ENCODE data around the gene ADAM15.

The ADAM15 gene

DNA sequence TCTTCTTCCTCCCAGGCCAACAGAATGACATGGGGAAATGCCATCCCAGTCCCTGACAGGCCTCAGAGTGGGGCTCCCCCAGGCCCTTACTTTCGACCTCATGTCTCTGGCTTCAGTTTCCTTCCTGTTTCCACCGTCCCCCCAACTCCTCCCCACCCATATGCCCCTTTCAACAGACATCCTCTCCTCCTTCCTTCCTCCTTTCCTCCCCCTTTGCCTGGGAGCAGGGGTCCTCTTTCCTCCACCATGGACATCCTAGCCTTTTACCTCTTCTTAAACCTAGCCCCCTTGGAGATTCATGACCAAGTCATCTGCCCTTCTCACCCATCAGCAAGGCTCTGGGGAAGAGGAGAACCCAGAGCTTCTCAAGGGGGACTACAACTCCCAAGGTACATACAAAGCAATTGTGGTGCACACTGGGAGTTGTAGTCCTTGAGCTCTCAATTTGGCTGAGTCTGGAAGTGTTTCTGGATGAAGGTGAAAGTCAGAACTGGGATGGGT lies 44.5 kb upstream of the ADAM15 start:
- H3K79me2 ChIP-seq (ENCODE audit: control insufficient read depth, insufficient read depth, low read length, unreplicated experiment) = peaks cover 76% of the 10 kb centered on the region
- no peak overlapping the region for H3K4me3 ChIP-seq (ENCODE audit: low read depth, low read length)
- H3K27me3 ChIP-seq (ENCODE audit: insufficient read depth, low read length) = no peaks in the 10 kb centered on the region
- H3K4me1 ChIP-seq (ENCODE audit: control insufficient read depth, insufficient read depth, low read length, unreplicated experiment) = peaks cover 32% of the 10 kb centered on the region
- no peaks in the 10 kb centered on the region for H3K36me3 ChIP-seq (ENCODE audit: insufficient read depth, low read length)
- H3K27ac ChIP-seq (ENCODE audit: low read depth, low read length) = no peak overlapping the region
- H2AFZ ChIP-seq (ENCODE audit: low read length, unreplicated experiment) = no peak overlapping the region

DNA sequence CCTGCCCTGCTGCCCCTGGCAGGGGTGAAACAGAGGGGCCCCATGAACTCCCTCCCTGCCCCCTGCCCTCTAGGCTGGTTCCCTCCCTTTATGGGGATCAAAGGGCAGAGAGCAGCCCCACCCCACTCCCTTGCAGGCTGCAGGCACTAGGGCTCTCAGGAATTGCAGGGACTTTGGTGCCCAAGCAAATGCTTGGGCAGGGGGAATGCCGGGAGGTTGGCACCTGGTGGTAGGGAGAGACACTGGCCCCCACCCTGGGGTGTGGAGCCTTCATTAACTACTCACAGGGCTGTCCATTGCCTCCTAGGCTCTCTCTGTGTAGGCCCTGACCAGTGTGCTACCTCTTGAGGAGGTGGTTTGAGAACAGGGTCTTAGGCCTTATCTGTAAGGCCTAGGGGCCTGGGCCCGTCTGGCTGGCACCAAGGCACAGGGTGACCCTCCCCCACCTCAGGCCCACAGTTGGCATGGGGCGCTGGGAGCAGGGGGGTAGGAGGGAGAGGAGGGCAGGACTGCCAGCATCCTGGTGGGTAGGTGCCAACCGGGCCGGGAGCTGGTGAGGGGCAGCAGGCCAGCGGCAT lies 43.8 kb upstream of the ADAM15 start:
- H2AFZ ChIP-seq (ENCODE audit: low read length, unreplicated experiment) = no peak overlapping the region
- peaks cover 76% of the 10 kb centered on the region for H3K79me2 ChIP-seq (ENCODE audit: control insufficient read depth, insufficient read depth, low read length, unreplicated experiment)
- peaks cover 38% of the 10 kb centered on the region for H3K4me1 ChIP-seq (ENCODE audit: control insufficient read depth, insufficient read depth, low read length, unreplicated experiment)
- H3K27me3 ChIP-seq (ENCODE audit: insufficient read depth, low read length) = no peaks in the 10 kb centered on the region
- H3K36me3 ChIP-seq (ENCODE audit: insufficient read depth, low read length) = no peaks in the 10 kb centered on the region
- no peak overlapping the region for H3K27ac ChIP-seq (ENCODE audit: low read depth, low read length)
- no peak overlapping the region for H3K4me3 ChIP-seq (ENCODE audit: low read depth, low read length)

DNA sequence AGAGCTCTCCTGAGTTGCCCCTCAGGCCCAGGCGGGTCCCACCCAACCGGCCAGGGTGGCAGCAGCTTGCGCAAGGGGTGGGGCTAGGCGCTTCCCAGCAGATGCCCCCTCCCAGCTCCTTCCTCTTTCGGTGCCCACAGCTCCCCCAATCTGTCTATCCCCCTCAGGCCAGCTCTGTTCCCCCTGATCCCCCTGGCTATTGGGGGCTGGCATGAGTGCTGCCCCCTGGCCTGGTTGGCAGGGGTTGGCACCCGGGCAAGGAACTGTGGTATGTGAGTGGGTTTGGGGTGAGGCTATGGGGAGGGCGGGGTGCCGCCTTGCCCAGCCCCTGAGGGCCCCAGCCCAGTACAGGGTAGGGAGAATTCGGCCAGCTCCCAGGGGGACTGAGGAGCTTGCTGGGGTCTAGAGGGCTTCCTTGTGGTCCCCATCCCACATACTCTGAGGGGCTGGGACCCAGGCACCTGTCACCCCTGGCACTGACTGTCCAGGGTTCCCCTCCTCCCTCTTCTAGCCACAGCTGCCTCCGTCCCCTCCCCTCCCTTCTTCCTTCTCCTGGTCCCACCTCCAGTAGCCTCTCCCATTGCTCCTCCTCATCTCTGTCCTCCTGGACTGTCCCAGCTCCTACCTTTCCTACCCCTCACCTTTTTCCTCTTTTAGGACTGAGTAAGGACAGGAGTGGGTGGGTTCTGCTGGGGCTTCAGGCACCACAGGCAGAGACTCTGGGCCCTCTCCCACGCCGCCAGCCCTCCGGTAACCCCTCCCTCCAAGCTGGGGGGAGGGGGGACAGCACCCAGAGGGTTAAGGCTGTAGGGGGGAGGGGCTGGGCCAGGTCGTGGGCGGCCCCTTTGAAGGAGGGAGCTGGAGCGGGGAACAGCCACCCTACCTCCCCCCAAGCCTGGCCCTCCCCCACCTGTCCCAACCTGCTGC lies 42.8 kb upstream of the ADAM15 start:
- Histone ChIP-seq H3K27me3 (ENCODE audit: insufficient read depth, low read length) (no peaks in the 10 kb centered on the region), H3K79me2 (ENCODE audit: control insufficient read depth, insufficient read depth, low read length, unreplicated experiment) (peaks cover 70% of the 10 kb centered on the region), H2AFZ (ENCODE audit: low read length, unreplicated experiment) (no peak overlapping the region), H3K4me1 (ENCODE audit: control insufficient read depth, insufficient read depth, low read length, unreplicated experiment) (peaks cover 44% of the 10 kb centered on the region), H3K4me3 (ENCODE audit: low read depth, low read length) (no peak overlapping the region), H3K27ac (ENCODE audit: low read depth, low read length) (no peak overlapping the region), H3K36me3 (ENCODE audit: insufficient read depth, low read length) (no peaks in the 10 kb centered on the region)

DNA sequence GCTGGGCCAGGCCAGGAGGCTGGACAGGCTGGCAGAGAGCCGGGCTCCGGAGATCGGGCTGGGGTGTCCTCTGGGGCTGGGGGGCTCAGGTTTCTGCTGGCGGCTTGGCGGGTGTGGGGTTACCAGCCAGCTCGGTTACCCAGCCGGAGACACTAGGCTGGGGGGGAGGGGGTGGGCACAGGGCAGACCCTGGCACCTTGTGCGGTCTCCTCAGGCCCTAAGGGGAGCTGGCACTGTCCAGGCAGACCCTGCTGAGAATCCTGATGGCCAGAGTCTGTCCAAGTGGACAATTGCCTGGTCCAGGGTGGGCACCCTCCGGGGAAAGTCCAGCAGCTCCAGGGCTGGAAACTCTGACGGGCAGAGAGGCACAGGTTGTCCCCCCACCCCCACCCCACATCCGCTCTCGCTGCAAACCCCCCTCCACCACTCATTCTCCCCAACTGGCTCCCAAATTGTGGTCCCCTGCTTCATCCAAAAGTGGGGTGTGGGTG lies 41.9 kb upstream of the ADAM15 start:
- Histone ChIP-seq H3K79me2 (ENCODE audit: control insufficient read depth, insufficient read depth, low read length, unreplicated experiment) (peaks cover 61% of the 10 kb centered on the region), H3K36me3 (ENCODE audit: insufficient read depth, low read length) (peaks cover 5% of the 10 kb centered on the region; the same call in 1 of the 2 replicates), H3K4me1 (ENCODE audit: control insufficient read depth, insufficient read depth, low read length, unreplicated experiment) (peaks cover 41% of the 10 kb centered on the region), H3K4me3 (ENCODE audit: low read depth, low read length) (no peak overlapping the region), H3K27me3 (ENCODE audit: insufficient read depth, low read length) (no peaks in the 10 kb centered on the region), H2AFZ (ENCODE audit: low read length, unreplicated experiment) (no peak overlapping the region), H3K27ac (ENCODE audit: low read depth, low read length) (no peak overlapping the region)

DNA sequence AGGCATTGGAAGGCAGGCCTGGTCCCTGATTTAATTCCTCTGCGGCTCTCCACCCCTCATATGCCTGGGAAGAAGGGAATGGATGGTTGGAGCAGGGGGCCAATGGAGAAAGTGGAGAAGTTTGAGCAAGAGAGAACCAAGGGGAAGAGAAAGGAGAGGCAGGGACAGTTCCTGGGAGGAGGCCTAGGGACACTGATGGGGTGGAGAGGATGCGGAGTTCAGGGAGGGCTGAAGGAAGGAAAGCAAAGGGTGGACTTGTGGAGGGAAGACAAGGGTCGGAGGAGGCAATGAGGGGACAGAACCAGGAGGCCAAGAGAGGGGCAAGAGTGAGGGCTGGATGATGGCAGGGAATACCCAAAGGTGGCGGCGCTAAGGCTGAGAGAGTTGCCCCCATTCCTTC lies 41.4 kb upstream of the ADAM15 start:
- no peak overlapping the region for H2AFZ ChIP-seq (ENCODE audit: low read length, unreplicated experiment)
- H3K4me1 ChIP-seq (ENCODE audit: control insufficient read depth, insufficient read depth, low read length, unreplicated experiment) = peaks cover 37% of the 10 kb centered on the region
- H3K27ac ChIP-seq (ENCODE audit: low read depth, low read length) = no peak overlapping the region
- peaks cover 56% of the 10 kb centered on the region for H3K79me2 ChIP-seq (ENCODE audit: control insufficient read depth, insufficient read depth, low read length, unreplicated experiment)
- no peaks in the 10 kb centered on the region for H3K27me3 ChIP-seq (ENCODE audit: insufficient read depth, low read length)
- no peak overlapping the region for H3K4me3 ChIP-seq (ENCODE audit: low read depth, low read length)
- H3K36me3 ChIP-seq (ENCODE audit: insufficient read depth, low read length) = peaks cover 5% of the 10 kb centered on the region; the same call in 1 of the 2 replicates

DNA sequence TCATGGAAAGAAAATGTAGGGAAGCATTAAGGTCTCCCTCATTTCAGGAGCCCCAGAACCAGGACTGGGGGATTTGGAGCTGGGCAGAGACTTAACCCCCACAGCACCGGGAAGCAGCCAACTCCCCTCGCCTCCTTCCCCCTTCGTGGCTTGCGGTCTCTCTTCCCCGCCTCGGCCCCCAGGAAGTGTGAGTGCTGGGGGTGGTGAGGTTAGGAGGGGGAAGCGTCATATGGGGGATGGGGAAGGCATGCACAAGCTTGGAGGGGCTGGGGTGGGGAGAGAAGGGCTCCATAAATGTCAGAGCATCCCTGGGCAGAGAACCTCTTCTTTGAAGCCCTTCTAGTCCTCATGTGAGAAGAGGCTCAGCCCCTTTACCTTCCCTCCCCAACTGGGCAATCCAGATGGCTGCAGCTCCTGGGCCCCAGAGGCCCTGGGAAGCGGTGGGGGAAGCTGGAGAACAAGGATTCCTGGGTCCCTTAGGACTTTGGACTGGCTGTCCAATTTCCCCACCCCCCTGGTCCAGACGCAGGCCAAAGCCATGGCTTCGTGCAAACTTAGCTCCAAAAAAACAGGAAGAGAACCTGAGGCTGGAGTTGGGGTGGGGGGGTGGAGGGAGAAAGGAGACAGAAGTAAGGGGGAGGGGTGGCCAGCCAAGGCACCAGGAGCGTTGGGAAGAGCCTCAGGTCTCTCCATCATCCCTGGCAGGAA lies 40.8 kb upstream of the ADAM15 start:
- no peak overlapping the region for H3K4me3 ChIP-seq (ENCODE audit: low read depth, low read length)
- H3K27me3 ChIP-seq (ENCODE audit: insufficient read depth, low read length) = no peaks in the 10 kb centered on the region
- H3K27ac ChIP-seq (ENCODE audit: low read depth, low read length) = no peak overlapping the region
- H3K79me2 ChIP-seq (ENCODE audit: control insufficient read depth, insufficient read depth, low read length, unreplicated experiment) = peaks cover 50% of the 10 kb centered on the region
- peaks cover 5% of the 10 kb centered on the region; the same call in 1 of the 2 replicates for H3K36me3 ChIP-seq (ENCODE audit: insufficient read depth, low read length)
- peaks cover 30% of the 10 kb centered on the region for H3K4me1 ChIP-seq (ENCODE audit: control insufficient read depth, insufficient read depth, low read length, unreplicated experiment)
- no peak overlapping the region for H2AFZ ChIP-seq (ENCODE audit: low read length, unreplicated experiment)

DNA sequence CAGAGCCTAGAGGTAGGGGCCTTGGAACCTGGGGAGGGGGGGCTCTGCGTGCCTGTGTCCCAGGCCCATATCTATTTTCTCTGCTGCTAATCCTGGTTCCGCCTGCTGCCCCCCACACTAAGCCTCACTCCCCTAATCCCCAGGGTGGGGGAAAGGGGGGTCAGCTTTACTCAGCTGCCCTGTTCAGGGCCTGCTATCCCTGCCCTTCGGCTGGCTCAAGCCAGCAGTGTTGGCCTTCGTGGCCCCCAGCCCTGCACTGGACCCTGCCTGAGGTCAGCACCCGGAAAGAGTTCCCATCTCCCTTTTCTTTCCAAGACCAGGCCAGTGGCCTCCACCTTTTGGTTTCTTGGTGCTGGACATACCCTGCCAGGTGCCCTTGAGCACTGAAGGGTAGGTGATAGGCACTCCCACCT lies 40.1 kb upstream of the ADAM15 start:
- Histone ChIP-seq H3K36me3 (ENCODE audit: insufficient read depth, low read length) (peaks cover 5% of the 10 kb centered on the region; the same call in 1 of the 2 replicates), H3K4me3 (ENCODE audit: low read depth, low read length) (no peak overlapping the region), H2AFZ (ENCODE audit: low read length, unreplicated experiment) (no peak overlapping the region), H3K27me3 (ENCODE audit: insufficient read depth, low read length) (no peaks in the 10 kb centered on the region), H3K79me2 (ENCODE audit: control insufficient read depth, insufficient read depth, low read length, unreplicated experiment) (peaks cover 44% of the 10 kb centered on the region), H3K4me1 (ENCODE audit: control insufficient read depth, insufficient read depth, low read length, unreplicated experiment) (peaks cover 24% of the 10 kb centered on the region), H3K27ac (ENCODE audit: low read depth, low read length) (peak overlapping the region; percentile 38; the same call in 1 of the 2 replicates)

DNA sequence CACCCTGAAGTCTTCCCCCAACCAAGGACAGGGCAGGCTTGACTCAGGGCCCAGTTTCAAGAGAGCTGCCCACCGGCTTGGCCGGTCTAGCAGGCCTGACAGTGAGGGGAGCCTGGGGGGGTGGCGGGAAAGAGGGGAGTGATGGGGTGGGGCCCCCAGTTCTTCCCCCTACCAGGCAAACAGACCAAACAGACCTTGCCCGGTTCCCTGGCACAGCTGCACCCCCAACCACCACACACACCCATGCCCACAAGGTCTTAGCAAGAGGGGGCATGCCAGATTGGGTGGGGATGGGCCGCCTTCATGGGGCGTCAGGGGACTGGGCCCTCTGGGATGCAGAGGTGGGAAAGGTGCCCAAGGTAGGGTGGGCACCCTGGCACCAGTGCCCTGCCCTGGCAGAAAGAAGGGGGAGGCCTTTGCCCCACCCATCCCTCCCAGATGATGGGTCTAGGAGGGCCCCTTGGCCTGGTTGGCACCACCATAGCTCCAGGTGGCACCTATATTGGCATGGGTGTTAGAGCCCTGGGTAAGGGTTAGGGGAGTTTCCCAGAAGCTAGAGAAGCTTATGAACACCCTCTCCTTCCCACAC lies 39.6 kb upstream of the ADAM15 start:
- H3K79me2 ChIP-seq (ENCODE audit: control insufficient read depth, insufficient read depth, low read length, unreplicated experiment) = peaks cover 39% of the 10 kb centered on the region
- H3K4me1 ChIP-seq (ENCODE audit: control insufficient read depth, insufficient read depth, low read length, unreplicated experiment) = peaks cover 22% of the 10 kb centered on the region
- H3K27me3 ChIP-seq (ENCODE audit: insufficient read depth, low read length) = no peaks in the 10 kb centered on the region
- peaks cover 6% of the 10 kb centered on the region; the same call in 1 of the 2 replicates for H3K36me3 ChIP-seq (ENCODE audit: insufficient read depth, low read length)
- peak overlapping the region; percentile 38; the same call in 1 of the 2 replicates for H3K27ac ChIP-seq (ENCODE audit: low read depth, low read length)
- no peak overlapping the region for H2AFZ ChIP-seq (ENCODE audit: low read length, unreplicated experiment)
- no peak overlapping the region for H3K4me3 ChIP-seq (ENCODE audit: low read depth, low read length)

DNA sequence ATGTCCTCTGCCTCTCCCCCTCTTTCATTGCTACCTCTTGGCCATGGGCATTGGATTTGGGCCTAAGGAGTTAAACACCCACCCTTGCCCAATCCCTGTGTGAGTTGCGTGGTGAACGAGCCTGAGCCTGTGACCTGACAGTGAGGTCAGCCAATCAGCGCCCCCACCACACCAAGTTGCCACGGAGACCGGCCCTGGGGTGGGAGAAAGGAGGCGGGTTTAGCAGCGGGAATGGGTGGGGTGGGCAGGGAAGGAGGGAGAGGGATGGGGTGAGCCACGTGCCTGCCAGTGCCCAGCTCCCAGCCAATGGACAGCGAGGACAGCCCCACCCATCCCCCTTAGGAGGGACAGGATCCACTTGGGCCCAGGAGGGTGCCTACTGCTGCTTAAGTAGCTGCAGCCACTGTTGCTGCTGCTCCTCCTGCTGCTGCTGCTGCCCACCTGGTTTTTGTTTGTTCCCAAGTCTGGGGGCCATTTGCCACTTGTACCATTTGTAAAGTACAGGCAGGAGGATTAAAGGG lies 39.0 kb upstream of the ADAM15 start:
- Histone ChIP-seq H3K4me1 (ENCODE audit: control insufficient read depth, insufficient read depth, low read length, unreplicated experiment) (peaks cover 27% of the 10 kb centered on the region), H3K79me2 (ENCODE audit: control insufficient read depth, insufficient read depth, low read length, unreplicated experiment) (peaks cover 33% of the 10 kb centered on the region), H3K27me3 (ENCODE audit: insufficient read depth, low read length) (no peaks in the 10 kb centered on the region), H2AFZ (ENCODE audit: low read length, unreplicated experiment) (no peak overlapping the region), H3K27ac (ENCODE audit: low read depth, low read length) (peak overlapping the region; percentile 38; the same call in 1 of the 2 replicates), H3K4me3 (ENCODE audit: low read depth, low read length) (no peak overlapping the region), H3K36me3 (ENCODE audit: insufficient read depth, low read length) (peaks cover 9% of the 10 kb centered on the region; the same call in 1 of the 2 replicates)
